IMR-90 (cell line): ENCODE measurements around the gene OR2K2. TPM values are rescaled to one million over a fixed set of nuclear protein-coding genes. Genes with fewer than 3 reads are reported as not detected.

ENCODE experiments used
- ATAC-seq: fragments of 200-7000 bp; cut with Tn5 transposase; 2 replicates; pipeline ENCODE4 v1.9.1; 2020; ENCODE audit warnings: low read depth, mild to moderate bottlenecking, moderate library complexity
- BruUV-seq: library from RNA; stranded (reverse); fragments of 400-500 nt; replicated peaks from 2 replicates; lab custom pipeline; 2021; lab: Mats Ljungman, UMichigan
- CTCF ChIA-PET: fragments of 300-600 bp; formaldehyde crosslinking; extraction: SDS; loops from one replicate; lab custom pipeline; 2021; ENCODE audit warnings: antibody characterized with exemption; lab: Yijun Ruan, JAX
- POLR2A ChIA-PET: fragments of 300-600 bp; sonication (Branson Sonifier 250); formaldehyde crosslinking; loops from one replicate; lab custom pipeline; 2022; ENCODE audit warnings: antibody characterized with exemption; ENCODE audit not compliant: unreplicated experiment; lab: Charles Lee
- DNase-seq: peaks from one replicate; pipeline ENCODE4 v3.0.0; 2013
- H2AFZ ChIP-seq: replicated peaks from 2 replicates; pipeline ENCODE3; 2013; ENCODE audit warnings: low read length, mild to moderate bottlenecking; ENCODE audit not compliant: poor library complexity
- H2AK5ac ChIP-seq: 2 replicates; pipeline ENCODE4 v1.6.1; 2013; ENCODE audit warnings: low read depth, low read length, inconsistent platforms
- H2AK9ac ChIP-seq: replicated peaks from 2 replicates; pipeline ENCODE3; 2013; ENCODE audit warnings: mild to moderate bottlenecking, low read depth, low read length, moderate library complexity; ENCODE audit not compliant: poor library complexity
- H2BK120ac ChIP-seq: 2 replicates; pipeline ENCODE4 v1.6.1; 2013; ENCODE audit warnings: low read depth, low read length, inconsistent platforms
- H2BK15ac ChIP-seq: 3 replicates; pipeline ENCODE4 v1.6.1; 2013; ENCODE audit warnings: low read depth, low read length, inconsistent platforms
- H2BK20ac ChIP-seq: 2 replicates; pipeline ENCODE4 v1.6.1; 2013; ENCODE audit warnings: low read depth, mild to moderate bottlenecking, inconsistent platforms, low read length, moderate library complexity
- H2BK5ac ChIP-seq: 2 replicates; pipeline ENCODE4 v1.6.1; 2013; ENCODE audit warnings: mild to moderate bottlenecking, low read depth, low read length, inconsistent platforms; ENCODE audit not compliant: poor library complexity, severe bottlenecking
- H3K14ac ChIP-seq: replicated peaks from 2 replicates; pipeline ENCODE4 v1.6.1; 2013; ENCODE audit warnings: low read depth, low read length, inconsistent platforms
- H3K18ac ChIP-seq: 2 replicates; pipeline ENCODE4 v1.6.1; 2013; ENCODE audit warnings: low read depth, low read length, control low read depth
- H3K23ac ChIP-seq: 2 replicates; pipeline ENCODE4 v1.6.1; 2013; ENCODE audit warnings: low read depth, low read length, inconsistent platforms
- H3K27ac ChIP-seq: 2 replicates; pipeline ENCODE4 v1.5.1; 2013; ENCODE audit warnings: mild to moderate bottlenecking, control low read depth, low read length; ENCODE audit not compliant: insufficient read depth
- H3K27me3 ChIP-seq: 2 replicates; pipeline ENCODE4 v1.6.1; 2013; ENCODE audit warnings: low read length; ENCODE audit not compliant: control insufficient read depth, insufficient read depth
- H3K36me3 ChIP-seq: 2 replicates; pipeline ENCODE4 v1.6.1; 2013; ENCODE audit warnings: low read length, mixed read lengths; ENCODE audit not compliant: control insufficient read depth, insufficient read depth
- H3K4ac ChIP-seq: 2 replicates; pipeline ENCODE4 v1.6.1; 2013; ENCODE audit warnings: low read depth, low read length, inconsistent platforms
- H3K4me1 ChIP-seq: 2 replicates; pipeline ENCODE4 v1.6.1; 2013; ENCODE audit warnings: low read length, mixed read lengths; ENCODE audit not compliant: control insufficient read depth, insufficient read depth
- H3K4me2 ChIP-seq: 2 replicates; pipeline ENCODE4 v1.6.1; 2013; ENCODE audit warnings: low read depth, mild to moderate bottlenecking, control low read depth, low read length, moderate library complexity
- H3K4me3 ChIP-seq: 2 replicates; pipeline ENCODE4 v1.5.1; 2013; ENCODE audit warnings: low read depth, mild to moderate bottlenecking, control low read depth, low read length, moderate library complexity; ENCODE audit not compliant: insufficient read depth
- H3K56ac ChIP-seq: 2 replicates; pipeline ENCODE4 v1.6.1; 2013; ENCODE audit warnings: low read length, inconsistent platforms; ENCODE audit not compliant: insufficient read depth; ENCODE audit errors: extremely low read depth
- H3K79me1 ChIP-seq, 2 experiments: 2 replicates each; pipeline ENCODE4 v1.6.1; 2013; ENCODE audit warnings: low read length in 2 of 2, inconsistent platforms in 1 of 2, low read depth in 1 of 2
- H3K9ac ChIP-seq: 2 replicates; pipeline ENCODE4 v1.6.1; 2013; ENCODE audit warnings: low read depth, low read length, control low read depth
- H3K9me1 ChIP-seq: 2 replicates; pipeline ENCODE4 v1.6.1; 2013; ENCODE audit warnings: low read length, inconsistent platforms; ENCODE audit not compliant: insufficient read depth
- H3K9me3 ChIP-seq: 2 replicates; pipeline ENCODE4 v1.6.1; 2013; ENCODE audit warnings: low read length; ENCODE audit not compliant: control insufficient read depth, insufficient read depth
- H4K20me1 ChIP-seq: 2 replicates; pipeline ENCODE4 v1.6.1; 2013; ENCODE audit warnings: low read length, inconsistent platforms; ENCODE audit not compliant: insufficient read depth
- H4K5ac ChIP-seq: 2 replicates; pipeline ENCODE4 v1.6.1; 2013; ENCODE audit warnings: mild to moderate bottlenecking, low read depth, low read length, control low read depth
- H4K8ac ChIP-seq, 2 experiments: 2 replicates each; pipeline ENCODE4 v1.6.1; 2013; ENCODE audit warnings: low read depth in 2 of 2, low read length in 2 of 2, control low read depth in 1 of 2, inconsistent platforms in 1 of 2
- H4K91ac ChIP-seq: 2 replicates; pipeline ENCODE4 v1.6.1; 2013; ENCODE audit warnings: low read depth, low read length, inconsistent platforms; ENCODE audit not compliant: insufficient read depth
- FOS ChIP-seq: fragments of 150-350 bp; IDR thresholded peaks from 2 replicates; pipeline ENCODE4 v1.6.1; 2016; ENCODE audit warnings: low read depth, low read length
- POLR2A ChIP-seq: IDR thresholded peaks from 2 replicates; pipeline ENCODE4 v1.6.1; 2012; ENCODE audit warnings: mild to moderate bottlenecking, low read depth, low read length
- SMC3 ChIP-seq: fragments of 150-350 bp; IDR thresholded peaks from 2 replicates; pipeline ENCODE4 v1.6.1; 2016; ENCODE audit warnings: low read depth, mild to moderate bottlenecking, antibody characterized with exemption, low read length, moderate library complexity
- WGBS, 2 experiments: methylation state at CpG; one replicate each; pipeline versions ENCODE4 v1.1.5 to v1.1.7; 2013; ENCODE audit warnings: missing lambda C conversion rate in 2 of 2; ENCODE audit not compliant: insufficient read length in 1 of 2; ENCODE audit errors: extremely low coverage in 2 of 2; 5-methylcytosine and 5-hydroxymethylcytosine counted together
- dilution Hi-C: fragments of 300-500 bp; cut with HindIII; formaldehyde crosslinking; loops from one replicate; pipeline ENCODE4 v1.14.3; 2018; ENCODE audit warnings: low sequenced_read_pairs; ENCODE audit not compliant: unreplicated experiment
- in situ Hi-C: fragments of 300-500 bp; cut with MboI; formaldehyde crosslinking; loops from 3 replicates; pipeline ENCODE4 v1.14.3; 2019; ENCODE audit warnings: low sequenced_read_pairs, inconsistent platforms, mixed read lengths
- intact Hi-C: fragments of 100-400 bp; cut with micrococcal nuclease; formaldehyde crosslinking; loops from 2 replicates; pipeline ENCODE4 v1.10.0; 2022
- polyA plus RNA-seq, 3 experiments: library from polyadenylated mRNA; depleted of rRNA; stranded (reverse); fragments of >200 nt; gene quantifications; 2 replicates each; pipeline ENCODE4 v1.2.3, GENCODE V29; 2012; ENCODE audit warnings: low replicate concordance in 1 of 3
- total RNA-seq: library from RNA; depleted of rRNA; stranded (reverse); fragments of >200 nt; gene quantifications from 2 replicates; pipeline ENCODE4 v1.2.3, GENCODE V29; 2012

The OR2K2 gene
- total and polyA plus RNA-seq, 2 of the 4 experiments (the other 2 are of a cell fraction), result not detected

DNA sequence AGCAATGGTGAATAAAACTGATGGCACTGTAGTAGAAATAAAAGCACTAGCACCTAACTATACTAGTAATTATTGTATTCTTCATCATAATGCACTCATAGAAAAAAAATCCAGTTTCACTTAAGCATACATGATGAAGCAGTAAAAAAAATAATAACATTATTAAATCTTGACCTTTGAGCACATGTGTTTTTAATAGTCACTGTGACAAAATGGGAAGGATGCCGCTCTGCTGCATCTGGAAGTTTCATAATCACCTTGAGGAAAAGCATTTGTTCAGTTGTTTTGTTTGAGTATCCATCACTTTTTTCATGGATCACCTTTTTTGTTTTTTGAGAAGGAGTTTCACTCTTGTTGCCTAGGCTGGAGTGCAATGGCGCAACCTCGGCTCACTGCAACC, 13.2 kb downstream of the OR2K2 start:
- no peak overlapping the region for H3K9ac ChIP-seq
- no peak overlapping the region for H2AK9ac ChIP-seq
- intact Hi-C loops, result no loop called here
- no peak overlapping the region for H2BK120ac ChIP-seq
- dilution Hi-C loops, result no loop called here
- no peaks in the 10 kb centered on the region for H3K9me1 ChIP-seq
- no peak overlapping the region for H3K4me2 ChIP-seq
- H3K79me1 ChIP-seq, result no peaks in the 10 kb centered on the region
- no peaks in the 10 kb centered on the region for H3K4me1 ChIP-seq
- DNase-seq (peak; percentile 15), ATAC-seq (no peak)
- TF ChIP-seq POLR2A (no peak), FOS (no peak), SMC3 (no peak)
- H4K8ac ChIP-seq, result no peak overlapping the region
- in situ Hi-C loops, result no loop called here
- no peaks in the 10 kb centered on the region for H3K27me3 ChIP-seq
- H4K91ac ChIP-seq, result no peak overlapping the region
- CTCF ChIA-PET, result no interaction called here
- H3K36me3 ChIP-seq, result no peaks in the 10 kb centered on the region
- no peak overlapping the region for H3K14ac ChIP-seq
- H2BK5ac ChIP-seq, result no peak overlapping the region
- no peaks in the 10 kb centered on the region for H4K20me1 ChIP-seq
- no peak overlapping the region for H2BK15ac ChIP-seq
- no peaks in the 10 kb centered on the region for H3K9me3 ChIP-seq
- H2BK20ac ChIP-seq, result no peak overlapping the region
- H3K27ac ChIP-seq, result no peak overlapping the region
- no peak overlapping the region for H3K4me3 ChIP-seq
- no peak overlapping the region for H3K18ac ChIP-seq
- BruUV-seq, result no TSS peak
- H4K5ac ChIP-seq, result no peak overlapping the region
- no peak overlapping the region for H2AK5ac ChIP-seq
- H3K4ac ChIP-seq, result no peak overlapping the region
- POLR2A ChIA-PET, result no interaction called here
- no peak overlapping the region for H3K56ac ChIP-seq
- WGBS, 2 experiments, result no CpG with 5 or more reads among the region's 3 CpGs
- H2AFZ ChIP-seq, result no peak overlapping the region
- H3K23ac ChIP-seq, result no peak overlapping the region
